Right lobe of liver (tissue), 4 donors: ENCODE measurements around the gene IFT27.

ENCODE experiments used
- POLR2A ChIP-seq: fragments of 450-650 bp; IDR thresholded peaks from one replicate; pipeline ENCODE4 v1.6.1; 2017; ENCODE audit warnings: antibody characterized with exemption, mild to moderate bottlenecking
- TF ChIP-seq, protein P1 (sequence below), 4 donors: fragments of 200-600 bp in 3 of 4; fragments of 450-650 bp in 1 of 4; IDR thresholded peaks; one replicate each; pipeline versions ENCODE4 v1.5.1 to v1.8.0; 2016 to 2022; ENCODE audit warnings: antibody characterized with exemption in 4 of 4, mild to moderate bottlenecking in 2 of 4
- donor health status: DM: no; HTN: no; CAD: no.
- donor health status: DM: no; HTN: no; CAD: no.
- donor health status: DM: no; HTN: yes; CAD: no.

DNA sequence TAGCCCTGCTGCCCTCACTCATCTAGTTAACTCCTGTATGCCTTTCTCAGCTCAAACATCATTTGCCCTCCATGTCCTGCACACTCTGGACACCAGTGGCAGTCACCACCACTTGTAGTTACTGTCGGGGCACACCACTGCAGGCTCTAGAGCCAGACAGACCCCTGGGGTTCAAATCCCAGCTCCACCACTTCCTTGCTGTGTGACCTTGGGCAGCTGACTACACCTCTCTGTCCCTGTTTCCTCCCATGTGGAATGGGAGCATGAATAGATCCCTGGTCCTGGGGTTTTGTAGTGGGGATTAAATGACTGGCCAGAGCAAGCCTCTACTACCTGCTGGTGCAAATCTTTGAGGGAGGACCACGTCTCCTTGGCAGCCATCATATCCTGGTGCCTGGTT, 7.8 kb upstream of the IFT27 start:
- TF ChIP-seq, protein P1, sequence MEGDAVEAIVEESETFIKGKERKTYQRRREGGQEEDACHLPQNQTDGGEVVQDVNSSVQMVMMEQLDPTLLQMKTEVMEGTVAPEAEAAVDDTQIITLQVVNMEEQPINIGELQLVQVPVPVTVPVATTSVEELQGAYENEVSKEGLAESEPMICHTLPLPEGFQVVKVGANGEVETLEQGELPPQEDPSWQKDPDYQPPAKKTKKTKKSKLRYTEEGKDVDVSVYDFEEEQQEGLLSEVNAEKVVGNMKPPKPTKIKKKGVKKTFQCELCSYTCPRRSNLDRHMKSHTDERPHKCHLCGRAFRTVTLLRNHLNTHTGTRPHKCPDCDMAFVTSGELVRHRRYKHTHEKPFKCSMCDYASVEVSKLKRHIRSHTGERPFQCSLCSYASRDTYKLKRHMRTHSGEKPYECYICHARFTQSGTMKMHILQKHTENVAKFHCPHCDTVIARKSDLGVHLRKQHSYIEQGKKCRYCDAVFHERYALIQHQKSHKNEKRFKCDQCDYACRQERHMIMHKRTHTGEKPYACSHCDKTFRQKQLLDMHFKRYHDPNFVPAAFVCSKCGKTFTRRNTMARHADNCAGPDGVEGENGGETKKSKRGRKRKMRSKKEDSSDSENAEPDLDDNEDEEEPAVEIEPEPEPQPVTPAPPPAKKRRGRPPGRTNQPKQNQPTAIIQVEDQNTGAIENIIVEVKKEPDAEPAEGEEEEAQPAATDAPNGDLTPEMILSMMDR (IDR thresholded peaks at IDR 0.05) = no peak
- TF ChIP-seq POLR2A = no peak
